Activated CD8-positive, alpha-beta memory T cell treated with anti-CD3 and anti-CD28 coated beads, Interleukin-2, amount 50 U/mL, for 4 hours (primary cell): ENCODE measurements around the gene IFI44.

Experiments used
- DNase-seq: peaks from one replicate; pipeline ENCODE4 v3.0.0-alpha.2; 2020

IFI44 gene

DNA sequence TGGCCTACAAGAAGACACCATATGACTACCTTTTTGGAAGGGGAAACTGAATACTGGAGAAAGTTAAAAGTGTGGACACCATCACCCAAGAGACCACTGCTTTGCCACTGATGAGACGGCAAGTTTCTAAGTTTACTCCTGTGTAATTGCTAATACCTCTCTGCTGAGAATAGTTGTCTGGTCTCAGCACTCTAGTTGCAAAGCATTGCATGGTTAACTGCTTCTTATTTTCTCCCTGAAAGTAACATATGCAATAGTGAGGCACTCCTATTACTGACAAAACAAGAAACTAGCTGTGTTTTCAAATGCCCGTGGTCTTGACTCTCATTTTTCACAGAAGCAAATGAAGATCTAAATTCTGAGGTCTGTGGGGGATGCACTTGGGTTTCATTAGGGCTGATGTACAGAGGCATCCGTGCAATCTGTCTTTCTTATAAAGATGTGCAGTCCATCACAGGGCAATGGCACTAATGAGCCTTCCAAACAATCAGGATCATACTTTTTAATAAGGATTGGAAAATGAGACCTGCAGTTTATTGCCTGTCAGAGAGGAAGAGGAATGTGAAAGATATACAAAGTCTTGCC lies 62.9 kb downstream of the IFI44 start:
- DNase-seq: no peak

DNA sequence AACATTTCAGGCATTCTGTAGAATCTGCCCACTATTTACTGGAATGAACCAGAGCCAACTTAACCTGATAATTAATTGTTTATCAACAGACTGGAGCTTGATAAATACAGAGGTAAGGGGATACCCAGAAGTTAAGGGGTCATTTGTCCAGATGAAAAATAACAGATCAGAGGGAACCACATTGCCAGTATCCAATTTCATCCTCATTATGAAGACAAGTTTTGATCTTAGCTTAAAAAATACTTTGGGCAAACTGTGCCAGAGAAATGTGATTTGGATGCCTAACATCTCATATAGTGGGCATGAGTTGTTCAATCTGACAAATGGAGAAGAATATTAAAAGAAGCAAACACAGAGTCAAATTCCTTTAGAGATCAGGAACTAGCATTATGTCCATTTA lies 63.7 kb downstream of the IFI44 start:
- no peak for DNase-seq
